HG03045 (cell line): ENCODE measurements around the gene CSH2.

Source experiments
- ATAC-seq: cut with Tn5 transposase; IDR thresholded peaks from one replicate; pipeline ENCODE4 v1.9.1; 2021; ENCODE audit warnings: mild to moderate bottlenecking, moderate library complexity; ENCODE audit not compliant: unreplicated experiment

The CSH2 gene

GRCh38 chr17:63837480-63837879 is 36.0 kb downstream of the CSH2 start:
- no peak for ATAC-seq

GRCh38 chr17:63836811-63837210 is 36.7 kb downstream of the CSH2 start:
- ATAC-seq: no peak

GRCh38 chr17:63835167-63835720 is 38.2 kb downstream of the CSH2 start:
- no peak for ATAC-seq

GRCh38 chr17:63834431-63835166 is 38.9 kb downstream of the CSH2 start:
- peak; percentile 46 for ATAC-seq

- no peak for ATAC-seq
These were observed 39.6 kb downstream of the CSH2 start for GRCh38 chr17:63833741-63834373.

GRCh38 chr17:63833026-63833740 is 40.3 kb downstream of the CSH2 start:
- no peak for ATAC-seq

- no peak for ATAC-seq
These were observed 41.0 kb downstream of the CSH2 start for GRCh38 chr17:63832455-63832854.

- no peak for ATAC-seq
These were observed 41.5 kb downstream of the CSH2 start for GRCh38 chr17:63832014-63832413.

- no peak for ATAC-seq
These were observed 42.0 kb downstream of the CSH2 start for GRCh38 chr17:63831505-63831904.

GRCh38 chr17:63830904-63831491 is 42.5 kb downstream of the CSH2 start:
- ATAC-seq: no peak

- no peak for ATAC-seq
These were observed 43.2 kb downstream of the CSH2 start for GRCh38 chr17:63830278-63830677.

GRCh38 chr17:63828936-63829335 is 44.5 kb downstream of the CSH2 start:
- ATAC-seq: no peak

- no peak for ATAC-seq
These were observed 45.7 kb downstream of the CSH2 start for GRCh38 chr17:63827801-63828221.

GRCh38 chr17:63827002-63827800 is 46.3 kb downstream of the CSH2 start, which contains the start of the genes FTSJ3 and PSMC5:
Gene FTSJ3, minus strand, starts transcription at chr17:63827663. Its CDS starts 761 bp downstream, at chr17:63826902.
Gene PSMC5, plus strand, starts transcription at chr17:63827431. Its CDS starts 60 bp downstream, at chr17:63827491.
- peak; percentile 91 for ATAC-seq

- ATAC-seq: no peak
These were observed 46.9 kb downstream of the CSH2 start for GRCh38 chr17:63826468-63827001.

- no peak for ATAC-seq
These were observed 49.1 kb downstream of the CSH2 start for GRCh38 chr17:63824362-63824761.

GRCh38 chr17:63823659-63824331 is 49.7 kb downstream of the CSH2 start:
- no peak for ATAC-seq

GRCh38 chr17:63822537-63822936 is 50.9 kb downstream of the CSH2 start:
- ATAC-seq: no peak
